GM19099 (cell line): Measurements from ENCODE around the gene RBM3.

Source experiments
- POLR2A ChIP-seq: IDR thresholded peaks from 3 replicates; pipeline ENCODE4 v1.6.1; 2011; ENCODE audit warnings: low read depth; ENCODE audit not compliant: insufficient read length; ENCODE audit errors: extremely low read depth

Gene RBM3

DNA sequence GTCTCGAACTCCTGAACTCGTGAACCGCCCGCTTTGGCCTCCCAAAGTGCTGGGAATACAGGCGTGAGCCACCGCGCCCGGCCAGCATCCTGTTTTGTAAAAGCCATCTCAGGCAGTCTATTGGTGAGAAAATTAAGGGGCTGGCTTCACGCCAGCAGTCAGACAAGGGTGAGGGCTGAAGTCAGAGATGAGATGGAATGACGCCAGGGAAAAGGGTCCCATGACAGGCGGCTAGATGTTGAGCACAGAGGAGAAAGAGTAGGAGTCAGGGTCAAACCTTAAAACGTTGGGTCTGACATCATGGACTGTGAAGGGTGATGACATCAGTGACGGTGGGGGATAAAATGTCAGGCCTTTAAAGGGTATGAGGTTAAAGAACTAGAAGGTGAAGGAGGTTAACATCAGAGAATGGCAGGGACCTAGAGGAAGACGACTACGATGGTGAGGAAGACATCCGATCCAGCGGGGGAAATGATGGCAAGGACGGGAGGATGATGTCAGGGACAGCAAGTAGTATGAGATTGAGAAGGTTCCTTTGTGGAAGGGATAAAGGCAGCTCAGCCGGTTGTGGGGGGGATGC lies 504 bp upstream of the RBM3 start:
- no peak for TF ChIP-seq POLR2A

DNA sequence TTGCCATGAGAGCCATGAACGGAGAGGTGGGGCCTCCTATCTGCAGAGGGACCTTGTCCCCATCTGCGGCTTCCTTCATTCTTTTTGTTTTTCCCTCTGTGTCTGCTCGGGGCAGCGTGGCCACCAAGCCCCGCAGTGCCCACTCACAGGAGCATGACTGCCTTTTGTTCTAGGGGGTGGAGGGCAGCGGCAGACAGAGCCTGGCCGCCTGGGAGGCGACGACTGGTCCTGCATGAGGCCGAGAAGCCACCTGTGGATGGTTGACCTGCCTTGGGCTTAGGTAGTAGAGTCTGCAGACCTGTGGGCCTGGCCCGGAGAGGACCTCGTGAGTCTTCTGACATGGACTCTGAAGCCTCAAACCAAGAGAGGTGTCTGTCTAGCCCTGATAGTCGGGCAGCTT lies 1.4 kb downstream of the RBM3 start:
- peak; percentile 3 for TF ChIP-seq POLR2A

DNA sequence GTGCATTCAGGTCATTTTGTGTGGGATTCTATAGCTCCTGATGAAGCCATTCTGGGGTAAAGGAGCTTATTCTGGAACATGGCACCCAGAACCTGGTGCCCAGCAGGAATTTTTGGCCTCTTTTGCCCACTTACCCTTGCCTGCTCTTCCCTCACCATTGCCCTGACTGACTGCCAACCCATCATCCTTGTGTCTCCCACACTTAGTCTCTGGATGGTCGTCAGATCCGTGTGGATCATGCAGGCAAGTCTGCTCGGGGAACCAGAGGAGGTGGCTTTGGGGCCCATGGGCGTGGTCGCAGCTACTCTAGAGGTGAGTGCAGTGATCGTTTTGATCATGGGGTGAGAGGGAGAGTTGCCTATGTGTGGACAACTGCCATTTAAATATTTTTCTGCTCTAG lies 1.8 kb downstream of the RBM3 start:
- TF ChIP-seq POLR2A: no peak

DNA sequence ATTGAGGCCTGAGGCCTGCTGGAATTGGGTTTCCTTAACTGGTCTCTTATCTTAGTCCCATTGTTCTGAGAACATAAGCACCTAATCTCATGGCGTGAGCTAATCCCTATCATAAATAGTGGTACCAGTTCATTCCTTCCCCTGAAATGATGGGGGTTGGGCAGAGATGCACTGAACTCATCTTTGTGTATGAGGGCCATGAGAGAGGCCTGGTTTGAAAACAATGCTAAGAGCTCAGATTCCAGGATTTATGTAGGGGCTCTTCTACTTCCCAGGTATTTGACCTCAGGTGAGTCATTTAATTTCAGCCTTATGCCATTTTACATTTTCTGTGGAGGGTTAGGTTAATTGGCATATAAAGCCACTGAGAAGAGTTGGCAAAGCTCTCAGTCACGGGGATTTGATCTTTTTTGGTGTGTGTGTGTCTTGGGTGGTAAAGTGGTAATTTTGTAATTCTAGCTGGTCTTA lies 4.4 kb downstream of the RBM3 start:
- no peak for TF ChIP-seq POLR2A

DNA sequence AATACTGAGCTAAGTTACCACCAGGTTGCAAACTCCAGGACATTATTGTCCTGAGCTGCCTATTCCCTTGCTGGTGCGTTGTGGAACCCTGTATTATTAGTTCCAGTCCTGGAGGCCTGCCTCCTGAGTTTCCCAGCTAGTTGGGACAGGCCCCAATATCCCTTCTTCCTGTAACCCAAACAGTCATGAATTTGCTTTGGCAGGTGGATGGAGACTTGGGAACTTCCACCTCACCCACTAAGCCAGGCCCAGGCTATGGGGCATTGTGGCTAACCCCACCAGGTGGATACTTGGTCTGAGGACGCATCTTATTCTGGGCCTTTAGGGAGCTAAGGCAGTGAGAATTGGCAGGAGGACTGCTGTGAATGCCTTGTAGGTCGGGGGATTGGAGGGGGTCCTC lies 5.0 kb downstream of the RBM3 start:
- TF ChIP-seq POLR2A: no peak

DNA sequence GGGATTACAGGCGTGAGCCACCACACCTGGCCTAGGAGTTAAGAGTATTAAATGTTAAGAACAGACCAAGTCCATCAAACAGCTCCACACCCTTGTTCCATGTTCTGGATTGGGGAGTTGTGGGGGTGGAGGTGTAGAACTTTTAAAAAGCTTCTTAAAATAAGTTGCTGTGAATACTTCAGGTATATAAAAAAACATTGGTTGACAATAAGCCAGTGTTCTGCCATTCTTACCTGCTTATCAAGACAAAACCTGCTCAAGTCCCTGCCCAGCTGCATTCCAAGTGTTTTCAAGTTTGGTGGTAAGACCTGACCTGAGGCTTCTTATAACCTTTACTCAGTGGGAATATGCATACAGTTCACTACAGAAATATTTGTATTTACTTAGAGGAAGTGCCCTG lies 6.4 kb downstream of the RBM3 start:
- no peak for TF ChIP-seq POLR2A

DNA sequence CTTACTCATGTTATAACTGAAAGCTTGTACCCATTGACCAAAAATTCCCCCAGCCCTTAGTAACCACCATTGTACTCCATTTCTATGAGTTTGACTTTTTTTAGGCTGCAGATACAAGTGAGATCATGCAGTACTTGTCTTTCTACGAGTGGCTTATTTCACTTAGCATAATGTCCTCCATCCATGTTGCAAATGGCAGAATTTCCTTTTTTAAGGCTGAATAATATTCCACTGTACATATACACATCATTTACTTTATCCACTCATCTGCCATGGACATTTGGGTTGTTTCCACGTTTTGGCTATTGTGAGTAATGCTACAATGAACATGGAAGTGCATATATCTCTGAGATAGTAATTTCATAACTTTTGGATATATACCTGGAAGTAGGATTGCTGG lies 10.4 kb downstream of the RBM3 start:
- TF ChIP-seq POLR2A: no peak

DNA sequence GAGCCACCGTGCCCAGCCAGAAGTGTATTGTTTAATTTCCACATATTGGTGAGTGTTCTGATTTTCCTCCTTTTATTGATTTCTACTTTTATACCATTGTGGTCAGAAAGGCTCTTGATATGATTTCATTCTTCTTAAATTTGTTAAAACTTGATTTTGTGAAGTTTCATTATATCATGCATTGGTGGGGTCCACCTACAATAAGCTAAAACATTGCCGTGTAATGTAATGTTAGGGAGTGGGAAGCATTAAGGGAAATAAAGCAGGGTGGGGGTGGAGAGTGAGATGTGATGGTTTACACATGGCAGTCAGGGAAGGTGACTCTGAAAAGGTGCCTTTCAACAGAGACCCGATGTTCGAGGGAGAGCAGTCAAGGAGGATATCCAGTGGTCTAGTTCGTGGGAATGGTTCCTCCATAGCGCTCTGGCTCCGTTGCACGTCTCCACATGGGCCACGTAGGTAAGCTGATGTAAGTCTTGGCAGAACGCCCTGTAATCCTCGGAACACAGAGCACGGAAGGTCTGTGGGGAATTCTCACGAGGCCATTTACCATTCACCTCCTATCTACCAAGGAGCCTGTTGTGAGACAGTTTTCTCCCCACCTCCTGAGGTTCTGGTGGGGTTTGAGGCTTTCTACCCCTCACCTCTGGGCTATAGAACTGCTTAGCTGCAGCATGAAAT lies 15.3 kb downstream of the RBM3 start:
- no peak for TF ChIP-seq POLR2A

DNA sequence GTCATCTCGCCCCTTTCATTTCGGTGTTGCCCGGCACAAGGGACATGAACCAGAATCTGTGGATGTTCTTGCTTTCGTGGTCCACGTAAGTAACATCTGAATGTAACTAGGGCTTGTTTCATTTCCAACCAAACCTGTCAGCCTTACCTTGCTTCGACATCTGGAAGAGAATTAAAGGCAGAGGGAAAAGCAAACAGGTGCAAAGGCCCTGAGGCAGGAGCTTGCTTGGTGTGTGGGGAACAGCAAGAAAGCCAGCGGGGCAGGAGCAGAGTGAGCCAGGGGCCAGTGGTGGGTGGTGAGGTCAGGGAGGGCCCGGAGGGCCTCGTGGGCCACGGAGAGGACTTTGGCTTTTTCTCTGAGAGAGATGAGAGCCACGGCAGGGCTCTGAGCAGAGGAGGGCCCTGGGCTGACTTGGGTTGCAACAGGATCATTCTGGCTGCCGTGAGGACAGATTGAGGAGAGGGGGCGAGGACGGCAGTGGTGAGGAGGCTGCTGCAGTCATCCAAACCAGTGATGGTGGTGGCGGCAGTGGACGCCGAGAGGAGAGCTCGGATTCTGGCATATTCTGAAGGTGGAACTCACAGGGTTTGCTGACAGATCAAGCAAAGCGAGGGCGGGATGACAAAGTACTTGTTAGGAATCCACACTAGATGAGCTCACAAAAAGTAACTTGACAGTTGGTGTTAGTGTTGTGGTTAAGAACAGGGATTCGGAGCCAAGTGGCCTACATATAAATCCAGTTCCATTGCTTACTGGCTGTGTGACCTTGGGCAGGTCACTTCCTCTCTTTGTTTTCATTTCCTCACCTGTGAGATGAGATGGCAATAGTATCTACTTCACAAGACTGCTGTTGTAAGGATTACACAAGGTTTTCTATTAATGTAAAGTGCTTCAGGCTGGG lies 16.2 kb downstream of the RBM3 start:
- TF ChIP-seq POLR2A: no peak

DNA sequence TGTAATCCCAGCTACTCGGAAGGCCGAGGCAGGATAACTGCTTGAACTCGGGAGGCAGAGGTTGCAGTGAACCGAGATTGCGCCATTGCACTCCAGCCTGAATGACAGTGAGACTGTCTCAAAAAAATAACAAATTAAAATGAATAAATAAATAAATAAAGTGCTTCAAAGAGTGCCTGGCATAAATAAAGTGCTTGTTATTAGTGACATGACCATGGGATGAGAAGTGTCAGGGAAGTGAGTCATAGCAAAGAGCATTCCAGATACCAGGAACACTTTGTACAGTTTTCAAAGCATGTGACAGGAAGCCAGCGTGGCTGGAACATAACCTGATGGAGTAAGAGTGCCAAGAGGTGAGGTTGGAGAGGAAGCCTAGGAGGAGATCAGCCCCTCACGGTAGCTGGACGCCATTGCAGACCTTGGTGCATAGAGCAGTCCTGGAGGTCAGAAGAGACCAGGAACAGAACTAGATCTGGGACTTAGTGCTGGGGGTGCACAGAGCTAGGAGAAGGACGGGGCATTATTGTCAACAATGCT lies 17.0 kb downstream of the RBM3 start:
- TF ChIP-seq POLR2A: no peak

DNA sequence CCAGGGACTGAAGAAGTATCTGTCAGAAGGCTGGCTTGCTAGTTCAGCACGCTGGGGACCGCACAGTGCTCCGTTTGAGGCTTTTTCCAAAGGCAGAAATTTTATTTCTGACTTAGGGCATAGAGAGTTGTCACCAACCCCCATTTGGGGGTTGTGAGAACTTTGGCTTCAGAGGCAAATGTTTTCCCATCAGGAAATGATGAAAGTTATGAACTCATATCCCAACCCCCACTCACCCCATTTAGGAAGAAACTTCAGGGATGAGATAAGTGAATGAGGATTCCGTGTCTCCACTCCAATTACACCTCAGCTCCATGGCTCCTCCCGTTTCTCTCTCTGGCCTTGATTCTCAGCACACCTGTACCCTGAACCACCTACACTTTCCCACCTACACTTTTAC lies 18.7 kb downstream of the RBM3 start:
- TF ChIP-seq POLR2A: no peak

DNA sequence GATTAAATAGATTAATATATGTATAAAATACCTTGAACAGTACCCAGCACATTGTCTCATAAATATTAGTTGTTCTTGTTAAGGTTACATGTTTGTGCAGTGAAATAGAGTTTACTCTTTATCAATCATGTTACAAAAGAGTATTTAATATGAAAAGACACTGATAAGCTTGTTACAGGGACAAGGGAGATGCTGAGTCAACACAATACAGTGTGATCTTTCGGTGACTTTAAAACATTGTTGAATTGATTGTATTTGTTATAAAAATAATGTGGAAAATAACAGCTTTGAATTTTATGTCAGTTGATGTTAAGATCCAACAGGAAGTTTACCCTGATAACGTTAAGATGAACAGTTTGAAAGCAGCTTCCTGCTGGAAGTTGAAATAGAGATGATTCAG lies 21.6 kb downstream of the RBM3 start:
- TF ChIP-seq POLR2A: no peak

DNA sequence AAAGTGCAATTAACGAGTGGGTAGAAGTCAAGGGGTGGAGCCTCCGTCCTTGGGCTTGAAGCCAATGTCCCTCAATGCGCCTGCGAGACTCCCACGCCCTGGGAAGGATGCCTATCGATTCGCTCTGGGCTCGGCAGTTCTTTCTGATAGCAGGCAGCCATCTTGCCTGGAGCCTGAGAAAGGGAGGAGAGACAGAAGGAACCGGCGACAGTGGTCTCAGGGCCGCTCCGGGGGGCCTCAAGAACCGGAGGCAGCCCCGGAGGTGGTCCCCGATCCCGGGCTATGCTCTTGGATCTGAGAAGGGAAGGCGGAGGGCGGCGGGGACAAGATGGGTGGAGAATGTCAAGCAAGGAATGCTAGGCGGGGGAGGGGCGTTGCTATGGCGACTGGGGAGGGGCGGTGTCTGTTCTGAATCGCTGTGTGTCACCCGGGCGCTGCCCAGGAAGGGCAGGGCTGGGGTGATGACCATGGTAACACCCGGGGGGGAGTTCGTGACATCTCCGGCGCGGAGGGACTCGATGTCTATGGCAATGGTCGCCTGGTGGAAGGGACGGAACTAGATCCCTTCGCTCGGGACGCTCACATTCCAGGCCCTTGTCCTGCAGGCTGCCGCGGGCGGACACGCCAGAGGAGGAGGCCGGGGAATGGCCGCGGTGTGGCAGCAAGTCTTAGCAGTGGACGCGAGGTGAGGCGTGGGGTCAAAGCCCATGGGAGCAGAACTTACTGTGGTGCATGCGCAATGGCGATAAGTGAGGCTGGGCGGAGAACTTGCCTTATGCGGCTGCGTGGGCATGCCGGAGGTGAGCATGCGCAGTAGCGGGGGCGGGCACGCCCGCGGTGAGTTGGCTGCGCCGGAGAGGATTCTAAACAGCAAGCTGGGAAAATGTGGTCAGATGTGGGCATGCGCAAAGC lies 23.3 kb downstream of the RBM3 start, which contains the start of gene WDR13:
Gene WDR13 (plus strand): TSS at position 140 of the 912 bp plus-strand sequence. CDS start 505 bp downstream, at position 645.
- TF ChIP-seq POLR2A: peak; percentile 69

DNA sequence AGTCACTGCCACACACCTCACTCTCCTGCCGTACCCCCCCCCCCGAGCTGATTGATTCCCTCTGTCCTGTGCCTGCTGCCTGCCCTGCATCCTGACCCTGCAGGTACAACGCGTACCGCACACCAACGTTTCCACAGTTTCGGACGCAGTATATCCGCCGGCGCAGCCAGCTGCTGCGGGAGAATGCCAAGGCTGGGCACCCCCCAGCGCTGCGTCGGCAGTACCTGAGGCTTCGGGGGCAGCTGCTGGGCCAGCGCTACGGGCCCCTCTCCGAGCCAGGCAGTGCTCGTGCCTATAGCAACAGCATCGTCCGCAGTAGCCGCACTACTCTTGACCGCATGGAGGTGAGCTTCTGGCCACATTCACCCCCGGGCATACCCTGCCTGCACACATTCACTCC lies 24.3 kb downstream of the RBM3 start:
- no peak for TF ChIP-seq POLR2A
